GM12878 (cell line): ENCODE data around the gene OR1J4. TPM values are rescaled to one million over a fixed set of nuclear protein-coding genes. Genes with fewer than 3 reads are reported as not detected.

Source experiments
- ATAC-seq: fragments of 200-7000 bp; cut with Tn5 transposase; 3 replicates; pipeline ENCODE4 v1.9.1; 2020; ENCODE audit warnings: mild to moderate bottlenecking, moderate library complexity
- BruUV-seq: library from RNA; stranded (reverse); fragments of 400-500 nt; replicated peaks from 2 replicates; lab custom pipeline; 2021; lab: Mats Ljungman, UMichigan
- CTCF ChIA-PET: fragments of 300-600 bp; sonication (Branson Sonifier 250); formaldehyde crosslinking; extraction: SDS; loops from one replicate; lab custom pipeline; 2021; ENCODE audit warnings: inconsistent platforms; lab: Yijun Ruan, JAX
- POLR2A ChIA-PET: fragments of 350-600 bp; formaldehyde crosslinking; extraction: SDS; loops from one replicate; lab custom pipeline; 2021; ENCODE audit warnings: inconsistent platforms; lab: Charles Lee
- RAD21 ChIA-PET: fragments of 300-600 bp; sonication (Branson Sonifier 250); formaldehyde crosslinking; loops from one replicate; lab custom pipeline; 2023; ENCODE audit warnings: antibody characterized with exemption; ENCODE audit not compliant: unreplicated experiment; lab: Charles Lee
- SMC1A ChIA-PET: fragments of 300-600 bp; sonication (Branson Sonifier 250); formaldehyde crosslinking; loops from one replicate; lab custom pipeline; 2023; ENCODE audit not compliant: unreplicated experiment, uncharacterized antibody; lab: Charles Lee
- DNase-seq: peaks from one replicate; pipeline ENCODE4 v3.0.0-alpha.2; 2011; ENCODE audit warnings: low read depth, low spot score
- FAIRE-seq: peaks from 3 replicates; lab custom pipeline; 2011; peaks lifted over from hg19 to GRCh38; lab: Jason Lieb, UNC
- H2AFZ ChIP-seq: 2 replicates; pipeline ENCODE4 v1.6.0; 2011; ENCODE audit warnings: low read depth, low read length, control low read depth; ENCODE audit not compliant: control insufficient read depth
- H3K27ac ChIP-seq: 2 replicates; pipeline ENCODE4 v1.5.1; 2011; ENCODE audit warnings: control low read depth; ENCODE audit not compliant: control insufficient read depth, insufficient read depth
- H3K27me3 ChIP-seq, 2 experiments: replicated peaks in 1 of 2; 2 replicates each; pipeline versions ENCODE4 v1.6.0 to v1.6.1; 2011; ENCODE audit warnings: low read length in 1 of 2; ENCODE audit not compliant: control insufficient read depth in 2 of 2, insufficient read depth in 2 of 2
- H3K36me3 ChIP-seq, 2 experiments: 2 replicates each; pipeline ENCODE4 v1.5.1; 2011; ENCODE audit warnings: low read length in 1 of 2; ENCODE audit not compliant: control insufficient read depth in 2 of 2, insufficient read depth in 2 of 2
- H3K4me1 ChIP-seq: 2 replicates; pipeline ENCODE4 v1.6.1; 2011; ENCODE audit warnings: mild to moderate bottlenecking, low read length, moderate library complexity, mixed read lengths; ENCODE audit not compliant: control insufficient read depth, insufficient read depth
- H3K4me2 ChIP-seq: 2 replicates; pipeline ENCODE4 v1.6.0; 2011; ENCODE audit warnings: control low read depth; ENCODE audit not compliant: control insufficient read depth, insufficient read depth
- H3K4me3 ChIP-seq: fragments of 200-600 bp; sonication (generic); 2 replicates; pipeline ENCODE4 v1.5.1; 2016
- H3K79me2 ChIP-seq: 2 replicates; pipeline ENCODE4 v1.6.0; 2011; ENCODE audit warnings: low read length; ENCODE audit not compliant: control insufficient read depth, insufficient read depth
- H3K9ac ChIP-seq: 2 replicates; pipeline ENCODE4 v1.8.0; 2011; ENCODE audit warnings: low read length, control low read depth, mixed read lengths; ENCODE audit not compliant: control insufficient read depth, insufficient read depth
- H3K9me3 ChIP-seq: replicated peaks from 3 replicates; pipeline ENCODE4 v1.5.1; 2011; ENCODE audit warnings: mild to moderate bottlenecking, low read length; ENCODE audit not compliant: control insufficient read depth, insufficient read depth
- H4K20me1 ChIP-seq: 2 replicates; pipeline ENCODE4 v1.6.0; 2011; ENCODE audit not compliant: control insufficient read depth, insufficient read depth
- ATF3 ChIP-seq: IDR thresholded peaks from 2 replicates; pipeline ENCODE4 v1.6.1; 2011; ENCODE audit warnings: low read depth, mild to moderate bottlenecking, low read length, moderate library complexity, borderline replicate concordance; ENCODE audit errors: extremely low read depth
- EP300 ChIP-seq, 2 experiments: fragments of 150-350 bp in 1 of 2; IDR thresholded peaks; 2 replicates each; pipeline ENCODE4 v1.6.1; 2011 to 2012; ENCODE audit warnings: low read depth in 2 of 2, low read length in 2 of 2, borderline replicate concordance in 1 of 2, improper control_type of control experiment in 1 of 2, inconsistent platforms in 1 of 2; ENCODE audit not compliant: control insufficient read depth in 1 of 2
- HSF1 ChIP-seq: fragments of 150-350 bp; IDR thresholded peaks from 2 replicates; pipeline ENCODE4 v1.6.1; 2014; ENCODE audit warnings: mild to moderate bottlenecking, low read depth, low read length
- IKZF2 ChIP-seq, 2 experiments: fragments of 450-650 bp; IDR thresholded peaks; 2 replicates each; pipeline ENCODE4 v1.6.1; 2017; ENCODE audit warnings: mild to moderate bottlenecking in 2 of 2, moderate library complexity in 2 of 2
- MAX ChIP-seq: IDR thresholded peaks from 2 replicates; pipeline ENCODE4 v1.6.1; 2012; ENCODE audit warnings: low read depth, low read length, improper control_type of control experiment
- MEF2B ChIP-seq: fragments of 450-650 bp; IDR thresholded peaks from 2 replicates; pipeline ENCODE4 v1.6.1; 2018; ENCODE audit warnings: mild to moderate bottlenecking, moderate library complexity; ENCODE audit not compliant: partially characterized antibody, poor library complexity, severe bottlenecking
- MYC ChIP-seq: IDR thresholded peaks from 2 replicates; pipeline ENCODE4 v1.6.1; 2011; ENCODE audit warnings: mild to moderate bottlenecking, low read length, moderate library complexity, inconsistent platforms; ENCODE audit not compliant: insufficient read depth, insufficient replicate concordance, insufficient read length, severe bottlenecking
- WGBS: methylation state at CpG from one replicate; pipeline ENCODE4 v1.1.6; 2016; ENCODE audit warnings: low lambda C conversion rate; ENCODE audit not compliant: insufficient replicate concordance, insufficient coverage; ENCODE audit errors: missing lambda C conversion rate; 5-methylcytosine and 5-hydroxymethylcytosine counted together
- in situ Hi-C: fragments of 300-500 bp; cut with MboI; formaldehyde crosslinking; loops from 9 replicates; pipeline ENCODE4 v1.14.3; 2018; ENCODE audit warnings: mixed read lengths
- intact Hi-C: fragments of 100-400 bp; cut with micrococcal nuclease; formaldehyde crosslinking; loops from one replicate; pipeline ENCODE4 v1.14.2; 2022; ENCODE audit not compliant: unreplicated experiment
- polyA plus RNA-seq, 11 experiments: library from polyadenylated mRNA; depleted of rRNA in 4 of 11; unstranded in 6 of 11; stranded (reverse) in 5 of 11; fragments of >200 nt; fragmentation: Nextera tagmentation in 4 of 11; fragmentation: Illumina TruSeq in 1 of 11; extraction: Ambion mirVana in 4 of 11; extraction: Trizol in 1 of 11; gene quantifications; 1 replicate in 1 of 11; 2 replicates in 10 of 11; pipeline versions ENCODE4 v1.2.1 to v1.2.3, GENCODE V29; 2011 to 2016; ENCODE audit warnings: inconsistent platforms in 2 of 11, missing spikeins in 2 of 11, low read depth in 1 of 11
- total RNA-seq, 4 experiments: library from RNA; depleted of rRNA in 3 of 4; stranded (reverse); fragments of >200 nt in 3 of 4; fragmentation: Illumina TruSeq in 1 of 4; extraction: Trizol in 1 of 4; gene quantifications; 2 replicates each; pipeline versions ENCODE4 v1.2.1 to v1.2.3, GENCODE V29; 2013 to 2021

OR1J4 gene
- total and polyA plus RNA-seq, 10 of the 15 experiments (the other 5 are each of a cell fraction or from before 2014, with no cell fraction given), result 0.12 TPM; not detected in 9

- TF ChIP-seq ATF3 (no peak), MAX (no peak), IKZF2 (IDR thresholded peaks at IDR 0.05) (no peak), EP300 (IDR thresholded peaks at IDR 0.05; ENCODE audit: borderline replicate concordance in 1 of 2, control insufficient read depth in 1 of 2, low read depth in 2 of 2, low read length in 2 of 2) (no peak), MYC (no peak), MEF2B (no peak)
Observed at GRCh38 chr9:122518841-122519240, at the start of gene OR1J4 (continued).

- Histone ChIP-seq H3K4me1 (no peaks in the 10 kb centered on the region), H3K4me2 (no peak overlapping the region), H4K20me1 (no peaks in the 10 kb centered on the region), H3K9ac (no peak overlapping the region), H3K4me3 (no peak overlapping the region), H2AFZ (no peak overlapping the region), H3K27me3 (no peaks in the 10 kb centered on the region; a peak in 1 of 4 replicates), H3K9me3 (no peaks in the 10 kb centered on the region; the same call in 2 of the 3 replicates), H3K79me2 (no peaks in the 10 kb centered on the region), H3K36me3 (no peaks in the 10 kb centered on the region), H3K27ac (no peak overlapping the region)
- WGBS, result 65% methylated on average over 3 of the region's 3 CpGs
- TF ChIP-seq HSF1, result no peak
- ChIA-PET CTCF (interaction anchor here (1.6 to 2.6 kb wide), 2 partner anchors 9 to 11 kb away, joined by 5 to 8 read pairs; no protein-coding TSS in a partner anchor), SMC1A (interaction anchor here (0.9 to 1.2 kb wide), 2 partner anchors 9 to 334 kb away, joined by 3 read pairs; no protein-coding TSS in a partner anchor), POLR2A (no interaction called here), RAD21 (interaction anchor here (1.5 kb wide), 1 partner anchor 10 kb away, joined by 3 read pairs; no protein-coding TSS in a partner anchor)
- no peak for ATAC-seq
- in situ Hi-C loops, result no loop called here
- intact Hi-C loops, result no loop called here
- BruUV-seq, result no TSS peak
- no peak for FAIRE-seq
- no peak for DNase-seq
Observed at GRCh38 chr9:122474561-122474960, 44.4 kb upstream of the OR1J4 start.
